NCI-H748 (cell line): ENCODE results near the gene SLC50A1.

ENCODE experiments used
- DNase-seq: peaks from one replicate; lab custom pipeline; 2025; ENCODE audit not compliant: unreplicated experiment; lab: John Stamatoyannopoulos, UW

SLC50A1 gene

DNA sequence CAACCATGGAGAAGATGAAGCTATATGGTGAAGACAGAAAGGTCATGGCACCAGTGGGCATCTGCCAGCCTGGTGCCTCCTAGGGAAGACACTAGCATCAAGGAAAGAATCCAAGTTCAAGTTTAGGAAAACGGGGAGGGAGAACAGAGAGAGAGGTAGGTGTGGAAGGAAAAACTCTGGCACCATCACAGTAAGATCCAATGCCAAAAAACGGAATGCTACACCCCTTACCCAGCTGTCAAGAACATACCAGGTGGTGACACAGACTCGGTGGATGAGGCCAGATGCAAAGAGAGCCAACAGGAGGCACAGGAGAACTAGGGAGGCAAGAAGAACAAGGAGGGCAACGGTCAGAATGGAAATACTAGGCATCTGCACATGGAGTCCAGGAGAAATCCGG is 33.9 kb downstream of the SLC50A1 start:
- no peak for DNase-seq

GRCh38 chr1:155170101-155170785 is 34.6 kb downstream of the SLC50A1 start:
- DNase-seq = no peak

DNA sequence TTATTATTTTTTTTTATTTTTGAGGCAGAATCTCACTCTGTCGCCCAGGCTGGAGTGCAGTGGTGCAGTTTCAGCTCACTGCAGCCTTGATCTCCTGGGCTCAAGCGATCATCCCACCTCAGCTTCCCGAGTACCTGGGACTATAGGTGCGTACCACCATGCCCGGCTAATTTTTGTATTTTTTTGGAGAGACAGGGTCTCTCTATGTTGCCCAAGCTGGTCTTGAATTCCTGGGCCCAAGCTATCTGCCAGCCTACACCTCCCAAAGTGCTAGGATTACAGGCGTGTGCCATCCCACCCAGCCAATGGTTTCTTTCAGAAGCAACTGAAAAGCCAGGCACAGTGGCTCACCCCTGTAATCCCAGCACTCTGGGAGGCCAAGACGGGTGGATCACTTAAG is 35.2 kb downstream of the SLC50A1 start:
- DNase-seq = no peak

DNA sequence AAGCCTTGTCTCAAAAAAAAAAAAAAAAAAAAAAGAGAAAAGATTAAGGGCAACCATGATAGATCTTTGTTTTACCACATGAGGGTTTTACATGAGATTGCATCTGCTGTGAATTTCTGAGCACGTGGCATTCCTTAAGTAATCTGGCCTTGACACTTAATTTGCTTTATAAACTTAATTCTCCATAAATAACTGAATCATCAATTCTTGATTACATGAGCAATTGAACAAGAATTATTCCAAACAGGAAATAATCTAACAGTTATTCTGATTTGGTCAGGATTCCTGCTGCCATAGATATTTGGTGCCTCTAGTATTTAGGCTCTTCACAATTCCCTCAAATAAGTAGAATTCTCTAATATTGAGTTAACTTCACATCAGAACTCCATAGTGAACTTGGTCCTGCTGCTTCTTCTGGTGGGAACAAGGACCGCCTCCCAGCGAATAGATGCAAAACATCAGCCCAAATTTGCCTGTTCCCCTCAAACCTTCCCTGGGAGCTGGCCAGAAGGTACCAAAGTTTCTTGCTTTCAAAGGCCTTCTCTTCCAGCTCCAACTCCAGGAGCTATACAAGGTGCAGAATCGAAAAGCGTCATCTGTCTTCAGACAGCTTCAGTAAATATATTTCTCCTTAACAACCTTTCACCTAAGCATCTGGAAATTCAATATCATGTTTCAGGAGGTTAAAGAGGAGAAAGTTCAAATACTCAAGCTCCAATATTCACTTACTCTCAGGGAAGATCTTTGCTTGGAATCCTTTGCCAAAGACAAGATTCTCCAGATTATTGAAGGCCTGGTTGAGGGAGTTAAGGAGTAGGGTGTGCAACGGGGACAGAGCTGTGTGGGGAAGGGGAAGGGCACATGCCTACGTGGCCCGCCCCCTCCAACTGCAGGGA is 36.4 kb downstream of the SLC50A1 start:
- DNase-seq = no peak

- DNase-seq = peak; percentile 97
Observed at GRCh38 chr1:155172732-155173477, 37.3 kb downstream of the SLC50A1 start, which contains the start of gene KRTCAP2. Gene KRTCAP2, minus strand, starts transcription at chr1:155173304. Its CDS starts 80 bp downstream, at chr1:155173224.

DNA sequence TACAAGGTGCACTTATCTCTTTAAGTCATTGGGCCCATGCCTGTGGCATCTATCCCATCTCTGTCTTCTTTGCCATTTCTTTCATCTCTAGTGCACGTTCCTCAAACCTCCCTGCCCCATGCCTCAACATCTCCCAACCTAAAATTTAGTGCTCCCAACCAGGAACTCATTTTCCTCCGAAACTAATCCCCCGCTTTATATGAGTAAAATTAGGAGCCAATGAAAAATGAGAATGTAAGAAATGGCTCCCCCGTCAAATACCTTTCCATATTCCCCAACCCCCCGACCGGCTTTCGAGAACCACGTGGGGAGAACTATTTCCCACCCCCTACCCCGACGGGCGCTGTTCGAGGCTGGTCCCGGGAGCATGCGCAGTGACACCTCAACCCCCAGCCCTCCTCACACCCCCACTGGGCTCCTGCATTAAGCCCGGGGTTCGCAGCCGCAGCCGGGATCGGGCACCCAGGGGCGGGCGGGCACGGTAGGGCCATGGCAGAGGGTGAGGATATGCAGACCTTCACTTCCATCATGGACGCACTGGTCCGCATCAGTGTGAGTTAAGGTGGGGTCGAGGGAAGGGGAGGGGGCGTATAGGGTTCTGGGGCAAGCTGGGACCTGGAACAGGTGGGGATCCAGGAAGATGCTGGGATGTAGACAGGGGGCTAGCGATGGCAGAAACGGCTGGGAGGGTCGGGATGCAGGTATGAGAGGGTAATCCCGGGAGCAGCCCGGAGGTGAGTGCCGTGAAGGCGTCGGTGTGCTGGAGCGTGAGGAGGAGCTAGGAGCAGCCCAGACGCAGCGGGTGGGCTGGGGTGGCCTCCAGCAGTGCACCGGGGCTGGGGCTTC is 38.0 kb downstream of the SLC50A1 start, which contains the start of gene TRIM46:
TRIM46 (plus strand) TSS at position 372 of the 846 bp plus-strand sequence; CDS start at position 490, 118 bp downstream.
- peak; percentile 73 for DNase-seq

- DNase-seq = peak; percentile 92
Observed at GRCh38 chr1:155174324-155175280, 39.0 kb downstream of the SLC50A1 start.

GRCh38 chr1:155175281-155175926 is 39.8 kb downstream of the SLC50A1 start:
- DNase-seq = no peak

DNA sequence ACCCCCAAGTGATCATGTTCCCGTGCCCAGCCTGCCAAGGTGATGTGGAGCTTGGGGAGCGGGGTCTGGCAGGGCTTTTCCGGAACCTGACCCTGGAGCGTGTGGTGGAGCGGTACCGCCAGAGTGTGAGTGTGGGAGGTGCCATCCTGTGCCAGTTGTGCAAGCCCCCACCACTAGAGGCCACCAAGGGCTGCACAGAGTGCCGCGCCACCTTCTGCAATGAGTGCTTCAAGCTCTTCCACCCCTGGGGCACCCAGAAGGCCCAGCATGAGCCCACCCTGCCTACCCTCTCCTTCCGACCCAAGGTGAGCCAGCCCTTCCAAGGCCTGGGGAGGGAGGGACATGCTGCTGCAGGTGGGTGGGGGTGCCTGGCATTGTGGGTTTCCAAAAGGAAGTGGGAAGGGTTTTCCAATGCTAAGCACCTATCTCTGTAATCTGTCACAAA is 40.3 kb downstream of the SLC50A1 start:
- peak; percentile 40 for DNase-seq

DNA sequence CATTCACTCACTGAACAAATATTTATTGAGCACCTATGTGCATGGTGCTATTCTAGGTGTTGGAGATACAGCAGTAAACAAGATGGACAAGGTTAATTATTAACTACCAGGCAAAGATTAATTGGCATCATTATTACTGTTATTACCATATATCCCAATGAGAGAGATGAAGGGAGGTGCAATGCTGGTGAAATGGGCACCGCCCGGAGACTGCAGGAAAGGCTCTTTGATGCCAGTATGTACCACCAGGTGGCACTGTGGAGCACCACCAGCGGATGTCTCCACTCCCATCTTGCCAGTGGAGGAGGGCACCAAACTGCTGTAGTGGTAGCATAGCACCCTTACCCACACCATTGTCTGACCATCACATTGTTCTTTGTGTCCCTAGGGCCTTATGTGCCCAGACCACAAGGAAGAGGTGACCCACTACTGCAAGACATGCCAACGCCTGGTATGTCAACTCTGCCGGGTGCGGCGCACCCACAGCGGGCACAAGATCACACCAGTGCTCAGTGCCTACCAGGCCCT is 41.0 kb downstream of the SLC50A1 start:
- DNase-seq = peak; percentile 75

- DNase-seq = no peak
Observed at GRCh38 chr1:155177192-155177917, 41.7 kb downstream of the SLC50A1 start.

DNA sequence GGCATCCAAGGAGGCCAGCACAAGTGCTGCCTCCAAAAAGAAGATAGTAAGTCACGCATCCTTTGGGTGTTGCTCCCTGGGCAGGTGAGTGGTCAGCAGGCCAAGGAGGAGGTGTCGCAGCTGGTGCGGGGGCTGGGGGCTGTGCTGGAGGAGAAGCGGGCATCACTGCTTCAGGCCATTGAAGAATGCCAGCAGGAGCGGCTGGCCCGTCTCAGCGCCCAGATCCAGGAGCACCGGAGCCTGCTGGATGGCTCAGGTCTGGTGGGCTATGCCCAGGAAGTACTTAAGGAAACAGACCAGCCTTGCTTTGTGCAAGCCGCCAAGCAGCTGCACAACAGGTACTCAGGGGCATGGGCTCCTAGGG is 42.2 kb downstream of the SLC50A1 start:
- DNase-seq = no peak

- DNase-seq = no peak
Observed at GRCh38 chr1:155178441-155179111, 42.9 kb downstream of the SLC50A1 start.

DNA sequence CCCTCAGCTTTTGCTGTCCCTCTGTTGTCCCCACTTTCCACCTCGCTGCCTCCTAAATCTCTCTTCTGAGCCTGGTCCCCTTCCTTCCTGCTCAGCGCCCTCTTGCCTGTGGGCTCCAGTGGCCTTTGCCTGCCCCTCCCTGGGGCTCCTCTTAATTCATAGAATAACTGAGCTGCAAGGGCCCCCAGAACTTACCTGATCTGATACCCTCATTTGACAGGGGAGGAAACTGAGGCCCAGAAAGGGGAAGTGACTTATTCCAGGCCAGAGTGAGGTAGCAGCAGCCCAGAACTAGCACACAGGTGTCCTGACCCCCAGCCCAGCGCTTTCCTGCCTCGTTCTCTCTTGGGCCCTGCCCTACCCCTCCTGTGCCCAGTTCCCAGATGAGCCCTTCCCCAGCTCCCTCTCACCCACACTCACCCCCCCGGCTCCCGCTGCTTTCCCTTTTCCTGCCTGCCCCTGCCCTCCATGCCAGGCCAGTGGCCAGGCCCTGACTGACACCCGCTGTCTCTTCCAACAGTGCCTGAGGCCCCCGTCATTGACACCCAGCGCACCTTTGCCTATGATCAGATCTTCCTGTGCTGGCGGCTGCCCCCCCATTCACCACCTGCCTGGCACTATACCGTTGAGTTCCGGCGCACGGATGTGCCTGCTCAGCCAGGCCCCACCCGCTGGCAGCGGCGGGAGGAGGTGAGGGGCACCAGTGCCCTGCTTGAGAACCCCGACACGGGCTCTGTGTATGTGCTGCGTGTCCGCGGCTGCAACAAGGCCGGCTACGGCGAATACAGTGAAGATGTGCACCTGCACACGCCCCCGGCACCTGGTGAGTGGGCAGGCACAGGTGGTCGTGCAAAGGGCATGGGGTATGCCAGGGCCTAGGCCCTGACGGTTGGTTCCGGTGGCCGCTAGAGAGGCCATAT is 43.7 kb downstream of the SLC50A1 start:
- no peak for DNase-seq

DNA sequence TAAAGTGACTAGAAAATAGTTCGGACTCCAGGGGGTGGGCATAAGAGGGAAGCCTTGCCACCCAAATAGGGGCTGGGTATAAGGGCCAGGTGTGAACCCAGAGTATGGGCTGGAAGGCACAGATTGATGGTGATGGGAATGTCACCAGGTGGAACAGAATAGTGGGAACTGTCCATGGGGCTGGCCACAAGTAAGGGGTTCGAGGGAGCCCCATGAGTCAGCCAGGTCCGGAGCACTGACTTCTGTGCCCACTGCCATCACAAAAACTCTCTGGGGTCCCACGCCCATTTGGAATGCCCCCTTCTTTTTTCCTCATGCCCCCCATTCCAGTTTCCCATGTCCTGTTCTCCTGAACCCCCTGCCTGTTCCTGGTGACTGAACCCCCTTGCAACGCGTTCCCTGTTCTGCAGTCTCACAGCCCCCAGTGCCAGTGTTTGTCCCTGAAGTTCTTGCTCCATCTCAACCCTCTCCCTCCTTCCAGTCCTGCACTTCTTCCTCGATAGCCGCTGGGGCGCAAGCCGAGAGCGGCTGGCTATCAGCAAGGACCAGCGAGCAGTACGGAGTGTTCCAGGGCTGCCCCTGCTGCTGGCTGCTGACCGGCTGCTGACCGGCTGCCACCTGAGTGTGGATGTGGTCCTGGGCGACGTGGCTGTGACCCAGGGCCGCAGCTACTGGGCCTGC is 45.9 kb downstream of the SLC50A1 start:
- DNase-seq = no peak
